CD4-positive, alpha-beta T cell treated with Interleukin-4 for 1 hour (primary cell): Measurements from ENCODE around the gene D2HGDH.
"Not testable (repeated sequence)": the region's sequence is repeated elsewhere in the genome, so short reads cannot be mapped to it uniquely, and the experiment has no call there.

Experiments used
- DNase-seq, 2 donors: peaks; one replicate each; pipeline ENCODE4 v3.0.0-alpha.2; 2020 to 2022

Gene D2HGDH

GRCh38 chr2:241770936-241771285, 36.5 kb downstream of the D2HGDH start:
- DNase-seq: no peak

GRCh38 chr2:241771286-241772062, 37.0 kb downstream of the D2HGDH start:
- no peak for DNase-seq

- DNase-seq: peak in 1 of 2 donors; percentile 66
Measured at GRCh38 chr2:241772063-241772499, 37.7 kb downstream of the D2HGDH start.

GRCh38 chr2:241773511-241774418, 39.3 kb downstream of the D2HGDH start:
- no peak for DNase-seq

GRCh38 chr2:241774419-241775222, 40.2 kb downstream of the D2HGDH start:
- DNase-seq: no peak

- DNase-seq: no peak
Measured at GRCh38 chr2:241775223-241776177, 41.1 kb downstream of the D2HGDH start.

GRCh38 chr2:241776336-241777169, 42.1 kb downstream of the D2HGDH start, which contains the start of gene GAL3ST2:
TSS of gene GAL3ST2 (plus strand) at chr2:241776822. CDS start at chr2:241776956, 134 bp downstream.
- peak in 1 of 2 donors; percentile 6 for DNase-seq

GRCh38 chr2:241777170-241777685, 42.8 kb downstream of the D2HGDH start:
- no peak for DNase-seq

- DNase-seq: no peak
Measured at GRCh38 chr2:241777686-241778627, 43.5 kb downstream of the D2HGDH start.

GRCh38 chr2:241780939-241781569, 46.6 kb downstream of the D2HGDH start:
- no peak for DNase-seq

- not testable (repeated sequence) for DNase-seq
Measured at GRCh38 chr2:241782053-241782452, 47.6 kb downstream of the D2HGDH start.

GRCh38 chr2:241788135-241788534, 53.7 kb downstream of the D2HGDH start:
- no peak for DNase-seq

GRCh38 chr2:241788572-241788971, 54.1 kb downstream of the D2HGDH start:
- peak in 1 of 2 donors; percentile 32 for DNase-seq

- not testable (repeated sequence) for DNase-seq
Measured at GRCh38 chr2:241791385-241791784, 57.0 kb downstream of the D2HGDH start.

GRCh38 chr2:241793385-241793784, 59.0 kb downstream of the D2HGDH start:
- DNase-seq: no peak

GRCh38 chr2:241794250-241794823, 59.9 kb downstream of the D2HGDH start:
- DNase-seq: no peak

GRCh38 chr2:241795021-241795999, 60.9 kb downstream of the D2HGDH start:
- DNase-seq: no peak
